Ascending aorta (tissue), 2 donors: ENCODE data around the gene THRA. TPM values are rescaled to one million over a fixed set of nuclear protein-coding genes. Genes with fewer than 3 reads are reported as not detected.

Source experiments
- DNase-seq, 2 donors: peaks; one replicate each; pipeline ENCODE4 v3.0.0-alpha.2; 2019; ENCODE audit warnings: low spot score in 2 of 2
- H3K27ac ChIP-seq, 2 donors: fragments of 200-600 bp; sonication (generic); one replicate each; pipeline ENCODE4 v1.5.1; 2016 to 2017; ENCODE audit warnings: mild to moderate bottlenecking in 1 of 2
- H3K27me3 ChIP-seq: fragments of 200-600 bp; sonication (generic); one replicate; pipeline ENCODE4 v1.5.1; 2017
- H3K36me3 ChIP-seq, 2 donors: fragments of 200-600 bp; sonication (generic); one replicate each; pipeline ENCODE4 v1.5.1; 2016
- H3K4me1 ChIP-seq, 2 donors: fragments of 200-600 bp; sonication (generic); one replicate each; pipeline ENCODE4 v1.5.1; 2016 to 2017; ENCODE audit warnings: mild to moderate bottlenecking in 1 of 2
- H3K4me3 ChIP-seq, 2 donors: fragments of 200-600 bp; sonication (generic); one replicate each; pipeline ENCODE4 v1.5.1; 2016 to 2017; ENCODE audit warnings: mild to moderate bottlenecking in 1 of 2
- H3K9me3 ChIP-seq, 2 donors: fragments of 200-600 bp; sonication (generic); one replicate each; pipeline ENCODE4 v1.5.1; 2016
- CTCF ChIP-seq, 3 experiments: fragments of 200-600 bp in 2 of 3; fragments of 450-650 bp in 1 of 3; sonication (generic) in 2 of 3; IDR thresholded peaks; one replicate each; pipeline ENCODE4 v1.5.1; 2016 to 2019; ENCODE audit warnings: antibody characterized with exemption in 3 of 3, mild to moderate bottlenecking in 1 of 3, moderate library complexity in 1 of 3
- intact Hi-C: fragments of 100-400 bp; cut with DNase I; formaldehyde crosslinking; loops from one replicate; pipeline ENCODE4 v1.15.1; 2023
- total RNA-seq: library from RNA; depleted of rRNA; stranded (reverse); fragments of >200 nt; gene quantifications from one replicate; pipeline ENCODE4 v1.1.0, GENCODE V29; 2016

THRA gene
- total RNA-seq, 1 donor from 2014 or later, result 35.4 TPM

DNA sequence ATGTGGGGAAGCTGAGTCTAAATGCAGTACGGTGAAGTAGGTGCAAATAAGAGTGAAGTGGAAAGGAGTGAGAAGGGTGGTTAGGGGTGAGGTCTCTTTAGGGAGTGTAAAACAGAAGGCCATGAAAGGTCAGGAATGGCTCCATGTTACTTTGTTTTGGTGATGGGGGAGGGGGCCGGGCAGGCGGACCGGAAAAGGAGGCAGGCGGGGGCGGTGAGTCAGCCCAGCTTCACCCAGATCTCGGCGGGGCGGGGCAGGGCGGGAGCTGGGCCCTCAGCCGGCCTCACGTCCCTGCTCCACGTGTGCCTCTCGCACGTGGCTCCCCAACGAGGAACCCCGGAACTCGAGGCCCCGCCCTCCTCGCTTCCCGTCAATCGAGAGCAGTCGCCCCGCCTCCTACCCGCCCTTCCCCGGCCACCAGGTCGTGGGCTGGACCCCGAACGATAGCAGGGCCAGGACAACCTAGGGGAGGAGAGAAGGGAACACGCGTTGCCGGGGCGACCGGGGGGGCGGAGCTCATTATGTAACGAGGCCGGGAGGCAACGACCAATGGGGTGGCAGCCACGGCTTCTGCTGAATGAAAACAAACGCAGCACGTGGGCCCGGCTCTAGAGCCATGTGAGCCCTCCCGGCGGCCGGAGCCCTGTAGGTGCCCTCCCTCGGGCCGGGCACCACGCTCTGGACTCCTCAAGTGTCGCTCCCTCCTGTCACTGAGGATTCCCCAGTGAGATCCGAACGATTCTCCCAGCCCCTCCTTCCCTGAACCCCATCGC lies 36.3 kb downstream of the THRA start:
- intact Hi-C loops, result loop anchor here (1.0 to 2.0 kb wide), 3 partner anchors 28 to 146 kb away; partner anchors contain the start of gene CASC3
- Histone ChIP-seq H3K27me3 (no peaks in the 10 kb centered on the region), H3K36me3 (peaks cover 28 to 34% of the 10 kb centered on the region in 2 donors), H3K9me3 (no peaks in the 10 kb centered on the region), H3K4me3 (peak overlapping the region; percentile 89 to 94), H3K27ac (peak overlapping the region; percentile 91 to 99), H3K4me1 (peaks cover 35 to 70% of the 10 kb centered on the region in 2 donors)
- TF ChIP-seq CTCF (IDR thresholded peaks at IDR 0.05), result no peak
- DNase-seq, result peak; percentile 99 to 100

- no peaks in the 10 kb centered on the region for H3K27me3 ChIP-seq
- intact Hi-C loops, result loop anchor here (1.0 to 2.0 kb wide), 4 partner anchors 11 to 147 kb away; partner anchors contain the start of gene CASC3
Observed at GRCh38 chr17:40099619-40100418, 37.1 kb downstream of the THRA start.

GRCh38 chr17:40100419-40100668 lies 37.6 kb downstream of the THRA start, which contains the start of gene NR1D1:
Gene NR1D1, minus strand, starts transcription at chr17:40100589. Its CDS starts 495 bp downstream, at chr17:40100094.
- Histone ChIP-seq H3K4me3 (peak within 1 kb of the TSS; percentile 89 to 94), H3K27ac (peak within 1 kb of the TSS; percentile 91 to 99), H3K36me3 (peaks cover 17 to 21% of the 10 kb centered on the region in 2 donors), H3K27me3 (no peaks in the 10 kb centered on the region), H3K4me1 (peaks cover 27 to 70% of the 10 kb centered on the region in 2 donors), H3K9me3 (no peaks in the 10 kb centered on the region)
- intact Hi-C loops, result loop anchor here (1.0 kb wide), 1 partner anchor 11 kb away; no protein-coding TSS in a partner anchor
- TF ChIP-seq CTCF (IDR thresholded peaks at IDR 0.05), result no peak
- DNase-seq, result no peak

More at GRCh38 chr17:40099619-40100418, 37.1 kb downstream of the THRA start:
- H3K36me3 ChIP-seq, result peaks cover 20 to 26% of the 10 kb centered on the region in 2 donors
- peaks cover 28 to 70% of the 10 kb centered on the region in 2 donors for H3K4me1 ChIP-seq
- peak overlapping the region; percentile 89 to 94 for H3K4me3 ChIP-seq
- no peak for TF ChIP-seq CTCF (IDR thresholded peaks at IDR 0.05)
- DNase-seq, result no peak
- no peaks in the 10 kb centered on the region for H3K9me3 ChIP-seq
- peak overlapping the region; percentile 91 to 99 for H3K27ac ChIP-seq

DNA sequence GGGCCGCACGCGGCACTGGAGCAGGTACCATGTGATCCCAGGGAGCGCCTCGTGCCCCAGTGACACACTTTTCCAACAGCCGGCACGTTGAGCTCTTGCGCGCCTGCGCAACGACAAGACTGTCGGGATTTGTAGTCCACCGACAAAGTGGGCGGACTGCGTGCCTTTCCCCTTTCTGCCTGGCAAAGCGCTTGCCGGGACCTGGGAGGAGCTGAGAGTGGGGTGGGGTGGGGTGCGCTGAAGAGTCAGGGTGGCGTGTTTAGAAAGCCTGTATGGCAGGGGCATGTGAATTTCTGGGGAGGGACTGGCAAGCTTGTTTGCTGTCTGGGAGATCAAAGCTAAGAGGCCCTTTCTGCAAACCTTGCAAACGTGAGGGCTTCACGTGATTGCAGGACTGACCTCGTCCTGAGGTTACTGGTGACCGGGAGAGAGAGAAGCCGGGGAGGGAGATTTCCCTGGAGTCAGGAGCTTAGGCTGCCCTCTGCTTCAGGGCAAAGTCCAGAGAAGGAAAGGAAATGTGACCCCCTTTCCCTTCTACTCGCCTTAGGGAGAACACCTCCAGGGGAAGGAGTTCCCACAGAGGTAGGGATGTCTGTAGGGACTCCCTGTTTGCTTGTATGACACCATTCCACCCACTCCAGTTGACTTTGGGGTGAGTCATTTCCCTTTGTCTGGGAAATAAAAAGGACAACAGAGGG lies 38.1 kb downstream of the THRA start:
- peaks cover 25 to 68% of the 10 kb centered on the region in 2 donors for H3K4me1 ChIP-seq
- intact Hi-C loops, result loop anchor here (1.0 kb wide), 1 partner anchor 10 kb away; no protein-coding TSS in a partner anchor
- no peak for TF ChIP-seq CTCF (IDR thresholded peaks at IDR 0.05)

More for the DNA sequence above, 38.1 kb downstream of the THRA start:
- DNase-seq, result peak; percentile 96 to 99
- H3K4me3 ChIP-seq, result peak overlapping the region; percentile 89 to 94
- no peaks in the 10 kb centered on the region for H3K9me3 ChIP-seq
- H3K27ac ChIP-seq, result peak overlapping the region; percentile 91 to 99
- H3K27me3 ChIP-seq, result no peaks in the 10 kb centered on the region
- H3K36me3 ChIP-seq, result peaks cover 12 to 16% of the 10 kb centered on the region in 2 donors
